Activated T-helper 1 cell treated with anti-CD3 and anti-CD28 coated beads, Interleukin-12 subunit alpha, Interleukin-12 subunit beta, Interleukin-2, Interleukin-4 antibody, amounts not matched to agents 30 ng/mL and 10 ng/mL and 1 ng/mL, durations not matched to agents 14 hours and 24 hours and 36 hours (primary cell): Measurements from ENCODE around the gene FBXW11. TPM values are rescaled to one million over a fixed set of nuclear protein-coding genes. Genes with fewer than 3 reads are reported as not detected.
"Not testable (repeated sequence)": the region's sequence is repeated elsewhere in the genome, so short reads cannot be mapped to it uniquely, and the experiment has no call there.

Source experiments
- DNase-seq: peaks from one replicate; pipeline ENCODE4 v3.0.0; 2021; ENCODE audit warnings: low spot score
- H3K27ac Mint-ChIP-seq: one replicate; pipeline ENCODE4 v1.8.0; 2021; ENCODE audit warnings: mild to moderate bottlenecking, mixed read lengths
- H3K27me3 Mint-ChIP-seq: one replicate; pipeline ENCODE4 v1.8.0; 2022; ENCODE audit warnings: mild to moderate bottlenecking, moderate library complexity, mixed read lengths; ENCODE audit not compliant: insufficient read depth
- H3K36me3 Mint-ChIP-seq: one replicate; pipeline ENCODE4 v1.8.0; 2021; ENCODE audit warnings: low read depth, mixed read lengths
- H3K4me1 Mint-ChIP-seq: one replicate; pipeline ENCODE4 v1.8.0; 2021; ENCODE audit warnings: low read depth, mixed read lengths
- H3K4me3 Mint-ChIP-seq: one replicate; pipeline ENCODE4 v1.8.0; 2021; ENCODE audit warnings: mild to moderate bottlenecking, moderate library complexity, mixed read lengths
- H3K9me3 Mint-ChIP-seq: one replicate; pipeline ENCODE4 v1.8.0; 2021; ENCODE audit warnings: mixed read lengths
- intact Hi-C: fragments of 100-400 bp; cut with micrococcal nuclease; formaldehyde crosslinking; loops from one replicate; pipeline ENCODE4 v1.15.1; 2024
- total RNA-seq: library from RNA; stranded (reverse); gene quantifications from 2 replicates; pipeline ENCODE4 v1.2.3, GENCODE V29; 2022

The FBXW11 gene
- total RNA-seq, 1 donor from 2014 or later, result 57.9 TPM

- DNase-seq, result no peak
- Mint-ChIP-seq H3K4me3 (no peak overlapping the region), H3K27ac (no peak overlapping the region), H3K27me3 (no peaks in the 10 kb centered on the region), H3K36me3 (peaks cover 26% of the 10 kb centered on the region), H3K4me1 (peaks cover 17% of the 10 kb centered on the region), H3K9me3 (no peaks in the 10 kb centered on the region)
- intact Hi-C loops, result no loop called here
Observed at GRCh38 chr5:172044631-172045314, 38.3 kb upstream of the FBXW11 start.

- Mint-ChIP-seq H3K9me3 (no peaks in the 10 kb centered on the region), H3K4me1 (peaks cover 17% of the 10 kb centered on the region), H3K4me3 (no peak overlapping the region), H3K27me3 (no peaks in the 10 kb centered on the region), H3K36me3 (peaks cover 20% of the 10 kb centered on the region), H3K27ac (no peak overlapping the region)
- intact Hi-C loops, result no loop called here
- no peak for DNase-seq
Observed at GRCh38 chr5:172043865-172044264, 37.4 kb upstream of the FBXW11 start.

DNA sequence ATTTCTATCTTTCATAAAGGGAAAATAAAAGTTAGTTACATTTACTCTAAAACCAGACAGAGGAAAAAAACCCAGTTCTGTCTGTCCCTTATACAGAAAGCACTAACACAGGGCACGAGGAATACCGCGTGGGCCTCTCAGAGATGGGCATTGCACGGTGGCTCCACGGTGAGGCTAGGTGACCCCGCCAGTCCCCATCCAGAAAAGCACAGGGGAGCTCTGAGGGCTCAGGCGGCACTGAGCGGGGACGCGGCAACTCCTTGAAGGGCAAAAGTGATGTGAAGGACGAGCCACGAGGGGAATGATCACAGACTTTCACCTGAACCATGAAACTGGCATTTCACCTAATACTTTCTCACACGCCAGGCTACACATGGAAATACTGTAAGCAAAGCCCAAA lies 35.7 kb upstream of the FBXW11 start:
- no peaks in the 10 kb centered on the region for H3K9me3 Mint-ChIP-seq
- intact Hi-C loops, result no loop called here
- peaks cover 7% of the 10 kb centered on the region for H3K4me1 Mint-ChIP-seq
- no peak overlapping the region for H3K4me3 Mint-ChIP-seq
- H3K36me3 Mint-ChIP-seq, result peaks cover 13% of the 10 kb centered on the region
- H3K27ac Mint-ChIP-seq, result no peak overlapping the region
- H3K27me3 Mint-ChIP-seq, result no peaks in the 10 kb centered on the region
- no peak for DNase-seq

- intact Hi-C loops, result no loop called here
- H3K4me3 Mint-ChIP-seq, result no peak overlapping the region
- H3K9me3 Mint-ChIP-seq, result no peaks in the 10 kb centered on the region
- no peak for DNase-seq
- H3K36me3 Mint-ChIP-seq, result peaks cover 1% of the 10 kb centered on the region
- no peaks in the 10 kb centered on the region for H3K27me3 Mint-ChIP-seq
- H3K27ac Mint-ChIP-seq, result no peak overlapping the region
- H3K4me1 Mint-ChIP-seq, result peaks cover 15% of the 10 kb centered on the region
Observed at GRCh38 chr5:172038167-172038566, 31.7 kb upstream of the FBXW11 start.

- Mint-ChIP-seq H3K36me3 (peaks cover 10% of the 10 kb centered on the region), H3K27ac (peak overlapping the region; percentile 20), H3K4me3 (no peak overlapping the region), H3K9me3 (peaks cover 19% of the 10 kb centered on the region), H3K4me1 (peaks cover 13% of the 10 kb centered on the region), H3K27me3 (peaks cover 2% of the 10 kb centered on the region)
- intact Hi-C loops, result loop anchor here (2.0 kb wide), 2 partner anchors 28 to 78 kb away; partner anchors contain the start of gene FBXW11
- DNase-seq, result no peak
Observed at GRCh38 chr5:172035049-172035448, 28.6 kb upstream of the FBXW11 start.

GRCh38 chr5:172031894-172032461 lies 25.5 kb upstream of the FBXW11 start:
- H3K4me3 Mint-ChIP-seq, result no peak overlapping the region
- no peak overlapping the region for H3K27ac Mint-ChIP-seq
- H3K4me1 Mint-ChIP-seq, result peaks cover 11% of the 10 kb centered on the region
- peaks cover 19% of the 10 kb centered on the region for H3K9me3 Mint-ChIP-seq
- H3K36me3 Mint-ChIP-seq, result peaks cover 9% of the 10 kb centered on the region
- no peak for DNase-seq
- peaks cover 2% of the 10 kb centered on the region for H3K27me3 Mint-ChIP-seq
- intact Hi-C loops, result no loop called here

- H3K4me1 Mint-ChIP-seq, result peaks cover 5% of the 10 kb centered on the region
- no peak overlapping the region for H3K27ac Mint-ChIP-seq
- H3K27me3 Mint-ChIP-seq, result peaks cover 2% of the 10 kb centered on the region
- intact Hi-C loops, result no loop called here
- no peak for DNase-seq
- peaks cover 9% of the 10 kb centered on the region for H3K36me3 Mint-ChIP-seq
- peaks cover 19% of the 10 kb centered on the region for H3K9me3 Mint-ChIP-seq
- H3K4me3 Mint-ChIP-seq, result no peak overlapping the region
Observed at GRCh38 chr5:172029876-172030275, 23.4 kb upstream of the FBXW11 start.

DNA sequence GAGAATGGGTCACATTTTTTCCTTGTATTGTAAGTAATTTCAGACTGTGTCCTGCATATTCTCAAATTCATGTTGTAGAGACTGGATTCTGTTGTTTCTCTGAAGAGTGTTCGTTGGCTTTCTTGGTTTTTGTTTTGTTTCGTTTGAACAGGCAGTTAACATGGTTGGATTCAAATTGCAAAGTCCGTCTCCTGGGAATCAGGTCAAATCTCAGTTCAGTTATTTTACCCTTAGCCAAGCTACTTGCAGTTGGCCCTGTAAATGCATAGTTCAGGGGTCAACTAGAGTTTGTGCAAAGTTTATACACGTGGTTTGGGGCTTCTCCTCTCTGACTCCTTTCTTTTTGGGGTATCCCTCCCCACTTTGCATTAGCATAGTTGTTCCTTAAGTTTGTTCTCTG lies 21.7 kb upstream of the FBXW11 start:
- no peak overlapping the region for H3K27ac Mint-ChIP-seq
- H3K36me3 Mint-ChIP-seq, result peaks cover 9% of the 10 kb centered on the region
- peaks cover 5% of the 10 kb centered on the region for H3K27me3 Mint-ChIP-seq
- DNase-seq, result no peak
- H3K4me1 Mint-ChIP-seq, result no peaks in the 10 kb centered on the region
- intact Hi-C loops, result no loop called here
- H3K4me3 Mint-ChIP-seq, result no peak overlapping the region
- H3K9me3 Mint-ChIP-seq, result peaks cover 19% of the 10 kb centered on the region

DNA sequence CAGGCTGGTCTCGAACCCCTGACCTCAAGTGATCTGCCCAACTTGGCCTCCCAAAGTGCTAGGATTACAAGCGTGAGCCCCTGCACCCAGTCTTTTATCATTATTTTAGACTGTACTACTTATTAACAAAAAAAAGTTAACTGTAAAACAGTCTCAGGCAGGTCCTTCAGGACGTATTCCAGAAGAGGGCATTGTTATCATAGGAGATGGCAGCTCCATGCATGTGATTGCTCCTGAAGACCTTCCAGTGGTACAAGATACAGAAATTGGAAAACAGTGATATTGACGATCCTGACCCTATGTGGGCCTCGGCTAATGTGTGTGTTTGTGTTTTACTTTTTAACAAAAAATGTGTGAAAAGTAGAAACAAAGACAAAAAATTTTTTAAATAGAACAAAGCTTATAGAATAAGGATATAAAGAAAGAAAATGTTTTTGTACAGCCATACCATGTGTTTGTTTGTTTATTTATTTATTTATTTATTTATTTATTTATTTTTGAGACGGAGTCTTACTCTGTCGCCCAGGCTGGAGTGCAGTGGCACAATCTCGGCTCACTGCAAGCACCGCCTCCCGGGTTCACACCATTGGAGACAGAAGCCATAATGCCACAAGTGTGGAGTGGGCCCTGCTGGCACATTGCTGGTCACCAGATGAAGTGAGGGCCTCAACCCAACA lies 13.8 kb upstream of the FBXW11 start:
- DNase-seq, intact Hi-C loops, H3K27ac Mint-ChIP-seq: not testable (repeated sequence)

GRCh38 chr5:172015346-172015745 lies 8.9 kb upstream of the FBXW11 start:
- no peaks in the 10 kb centered on the region for H3K9me3 Mint-ChIP-seq
- H3K27me3 Mint-ChIP-seq, result peaks cover 4% of the 10 kb centered on the region
- H3K36me3 Mint-ChIP-seq, result no peaks in the 10 kb centered on the region
- H3K4me1 Mint-ChIP-seq, result peaks cover 7% of the 10 kb centered on the region
- H3K27ac Mint-ChIP-seq, result no peak overlapping the region
- intact Hi-C loops, result no loop called here
- H3K4me3 Mint-ChIP-seq, result no peak overlapping the region
- DNase-seq, result no peak

More for the DNA sequence above, 13.8 kb upstream of the FBXW11 start:
- H3K4me1 Mint-ChIP-seq, H3K36me3 Mint-ChIP-seq, H3K27me3 Mint-ChIP-seq, H3K4me3 Mint-ChIP-seq, H3K9me3 Mint-ChIP-seq: not testable (repeated sequence)

GRCh38 chr5:172010278-172010677 lies 3.8 kb upstream of the FBXW11 start:
- peaks cover 5% of the 10 kb centered on the region for H3K36me3 Mint-ChIP-seq
- no peaks in the 10 kb centered on the region for H3K27me3 Mint-ChIP-seq
- no peaks in the 10 kb centered on the region for H3K9me3 Mint-ChIP-seq
- intact Hi-C loops, result no loop called here
- peaks cover 28% of the 10 kb centered on the region for H3K4me1 Mint-ChIP-seq
- H3K27ac Mint-ChIP-seq, result no peak overlapping the region
- H3K4me3 Mint-ChIP-seq, result no peak overlapping the region
- no peak for DNase-seq

DNA sequence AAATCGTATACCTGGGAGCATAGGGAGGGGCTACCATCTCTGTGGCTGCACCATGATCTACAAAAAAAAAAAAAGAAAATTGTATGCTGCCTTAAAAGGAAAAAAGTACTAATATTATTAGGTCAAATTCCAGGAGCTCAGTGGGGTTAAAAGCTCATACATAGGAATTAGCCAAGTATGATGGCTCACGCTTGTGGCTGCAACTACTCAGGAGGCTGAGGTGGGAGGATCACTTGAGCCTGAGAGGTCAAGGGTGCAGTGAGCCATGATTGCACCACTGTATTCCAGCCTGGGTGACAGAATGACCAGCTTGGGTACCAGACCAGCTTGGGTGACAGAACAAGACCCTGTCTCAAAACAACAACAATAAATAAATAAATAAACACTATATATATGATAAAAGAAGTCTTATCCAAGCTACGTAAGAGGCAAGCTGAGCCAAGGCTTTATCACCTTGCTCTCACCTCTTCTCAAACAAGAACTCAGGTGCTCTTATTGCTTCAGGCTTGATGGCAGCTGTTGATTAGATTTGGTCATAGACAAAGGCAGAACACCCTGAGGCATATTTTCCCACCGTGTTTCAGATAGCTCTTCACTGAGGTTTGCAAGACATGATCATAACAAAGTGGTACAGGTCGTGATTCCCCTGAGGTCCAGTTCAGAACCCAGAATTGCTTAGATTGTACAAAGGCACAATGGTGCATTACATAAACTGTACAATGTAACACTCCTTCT lies 3.3 kb upstream of the FBXW11 start:
- intact Hi-C loops, result loop anchor here (5.0 to 10.0 kb wide), 4 partner anchors 1325 to 1878 kb away; partner anchors contain the start of genes BOD1, CPEB4 and LCP2
- no peak overlapping the region for H3K27ac Mint-ChIP-seq
- no peak overlapping the region for H3K4me3 Mint-ChIP-seq
- H3K36me3 Mint-ChIP-seq, result peaks cover 11% of the 10 kb centered on the region
- H3K9me3 Mint-ChIP-seq, result no peaks in the 10 kb centered on the region
- H3K27me3 Mint-ChIP-seq, result no peaks in the 10 kb centered on the region
- DNase-seq, result no peak
- H3K4me1 Mint-ChIP-seq, result peaks cover 31% of the 10 kb centered on the region
